ENCODE data around the gene CLIC6. TPM values are rescaled to one million over a fixed set of nuclear protein-coding genes. Genes with fewer than 3 reads are reported as not detected.

The CLIC6 gene
- total and polyA plus RNA-seq, 2 of the 4 experiments (the other 2 are of a cell fraction), result not detected

- Histone ChIP-seq H3K79me1 (ENCODE audit: low read depth in 1 of 2, low read length in 2 of 2) (no peaks in the 10 kb centered on the region), H3K18ac (ENCODE audit: low read depth, low read length) (no peak overlapping the region), H4K8ac (ENCODE audit: low read depth in 2 of 2, low read length in 2 of 2) (no peak overlapping the region), H2BK120ac (ENCODE audit: low read depth, low read length) (no peak overlapping the region), H2AFZ (replicated peaks; ENCODE audit: low read length, poor library complexity) (no peak overlapping the region), H3K4me3 (ENCODE audit: insufficient read depth, low read depth, low read length) (no peak overlapping the region), H3K36me3 (ENCODE audit: control insufficient read depth, insufficient read depth, low read length) (no peaks in the 10 kb centered on the region), H3K14ac (replicated peaks; ENCODE audit: low read depth, low read length) (no peak overlapping the region), H4K5ac (ENCODE audit: low read depth, low read length) (no peak overlapping the region), H2BK5ac (ENCODE audit: low read depth, low read length, poor library complexity, severe bottlenecking) (no peak overlapping the region), H3K4me2 (ENCODE audit: low read depth, low read length) (no peak overlapping the region), H3K9me1 (ENCODE audit: insufficient read depth, low read length) (peaks cover 5% of the 10 kb centered on the region), H3K4me1 (ENCODE audit: control insufficient read depth, insufficient read depth, low read length) (peaks cover 3% of the 10 kb centered on the region; the same call in 1 of the 2 replicates), H4K91ac (ENCODE audit: insufficient read depth, low read depth, low read length) (no peak overlapping the region), H3K56ac (ENCODE audit: extremely low read depth, insufficient read depth, low read length) (no peak overlapping the region), H2AK9ac (replicated peaks; ENCODE audit: low read depth, low read length, poor library complexity) (no peak overlapping the region), H3K23ac (ENCODE audit: low read depth, low read length) (no peak overlapping the region), H2BK20ac (ENCODE audit: low read depth, low read length) (no peak overlapping the region), H3K27me3 (ENCODE audit: control insufficient read depth, insufficient read depth, low read length) (peaks cover 44% of the 10 kb centered on the region), H3K9me3 (ENCODE audit: control insufficient read depth, insufficient read depth, low read length) (0 out of 2 replicates have a peak, but pooled peaks cover 2% of the 10 kb centered on the region), H3K9ac (ENCODE audit: low read depth, low read length) (no peak overlapping the region), H3K4ac (ENCODE audit: low read depth, low read length) (no peak overlapping the region), H2AK5ac (ENCODE audit: low read depth, low read length) (no peak overlapping the region), H4K20me1 (ENCODE audit: insufficient read depth, low read length) (no peaks in the 10 kb centered on the region), H3K27ac (ENCODE audit: insufficient read depth, low read length) (no peak overlapping the region), H2BK15ac (ENCODE audit: low read depth, low read length) (no peak overlapping the region)
- ChIA-PET POLR2A (ENCODE audit: unreplicated experiment) (no interaction called here), CTCF (no interaction called here)
- intact Hi-C loops (cut with micrococcal nuclease) (no loop called here), dilution Hi-C loops (cut with HindIII; ENCODE audit: low sequenced_read_pairs, unreplicated experiment) (no loop called here), in situ Hi-C loops (cut with MboI; ENCODE audit: low sequenced_read_pairs) (no loop called here)
- BruUV-seq (replicated peaks), result no TSS peak
- no peak for ATAC-seq (ENCODE audit: low read depth)
- no peak for TF ChIP-seq ELK1 (IDR thresholded peaks at IDR 0.05; ENCODE audit: borderline replicate concordance, low read depth, low read length)
- TF ChIP-seq USF2 (IDR thresholded peaks at IDR 0.05; ENCODE audit: low read depth, low read length), result no peak
- TF ChIP-seq MAFK (IDR thresholded peaks at IDR 0.05; ENCODE audit: low read depth, low read length), result no peak
- no peak for TF ChIP-seq MAZ (IDR thresholded peaks at IDR 0.05; ENCODE audit: borderline replicate concordance, low read depth, low read length)
- no peak for TF ChIP-seq NFE2L2 (IDR thresholded peaks at IDR 0.05; ENCODE audit: low read depth, low read length)
- TF ChIP-seq SMC3 (IDR thresholded peaks at IDR 0.05; ENCODE audit: low read depth, low read length), result no peak
- no peak for TF ChIP-seq RFX5 (IDR thresholded peaks at IDR 0.05; ENCODE audit: low read depth, low read length)
- 73% methylated on average over 2 of the region's 3 CpGs; no CpG with 5 or more reads in 1 of the 2 experiments for WGBS, 2 experiments (ENCODE audit: extremely low coverage in 2 of 2, insufficient read length in 1 of 2)
- no peak for DNase-seq
Measured at GRCh38 chr21:34636961-34637360, 31.8 kb upstream of the CLIC6 start.

Data from IMR-90 (cell line).